Epidermal melanocyte (primary cell): ENCODE measurements around the gene CHIA.

Experiments used
- DNase-seq: peaks from one replicate; pipeline ENCODE4 v3.0.0; 2011; ENCODE audit warnings: low spot score; ENCODE audit not compliant: insufficient read length

CHIA gene

DNA sequence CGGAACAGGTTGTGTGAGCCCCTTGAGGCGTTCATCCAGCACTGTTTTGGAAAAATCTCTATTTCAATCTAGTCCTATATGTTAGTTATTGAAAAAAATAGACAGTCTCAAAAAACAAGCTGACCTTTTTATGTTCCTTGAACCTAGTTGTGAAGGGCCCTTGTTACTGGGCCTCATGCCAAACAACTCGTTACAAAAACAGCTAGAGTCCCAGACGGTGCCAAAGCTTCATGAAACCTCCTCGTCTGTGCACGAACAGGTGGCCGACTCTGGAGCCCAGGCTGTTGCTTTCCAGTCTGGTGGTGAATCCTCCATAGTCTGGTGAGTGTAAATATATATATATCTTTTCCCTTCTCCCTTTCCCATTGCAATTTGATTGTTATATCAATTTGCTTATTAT, at the start of gene CHIA:
TSS of gene CHIA (plus strand) at position 222 of the 400 bp plus-strand sequence. CDS start 19,617 bp downstream, outside the sequence.
- no peak for DNase-seq

DNA sequence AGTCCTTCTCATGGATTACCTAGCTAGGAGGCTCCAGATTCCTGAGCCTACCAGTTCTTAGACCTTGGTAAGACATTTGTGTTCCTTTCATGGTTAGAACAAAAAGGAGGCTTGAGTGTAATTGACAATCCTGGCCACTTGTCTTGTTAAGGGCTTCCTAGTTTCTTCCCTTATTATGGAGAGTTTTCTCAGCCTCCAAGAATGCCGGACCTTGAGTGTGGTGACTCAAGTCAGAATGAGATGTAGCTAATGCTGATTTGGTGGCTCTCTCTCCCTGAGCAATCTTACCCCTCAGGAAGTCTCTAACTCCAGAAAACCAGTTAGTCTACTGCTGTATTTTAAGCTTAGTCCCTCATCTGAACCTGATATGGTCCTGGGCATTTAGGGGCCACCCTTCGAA, 48.9 kb upstream of the CHIA start:
- DNase-seq = no peak

GRCh38 chr1:111242805-111243523, 47.7 kb upstream of the CHIA start:
- no peak for DNase-seq

DNA sequence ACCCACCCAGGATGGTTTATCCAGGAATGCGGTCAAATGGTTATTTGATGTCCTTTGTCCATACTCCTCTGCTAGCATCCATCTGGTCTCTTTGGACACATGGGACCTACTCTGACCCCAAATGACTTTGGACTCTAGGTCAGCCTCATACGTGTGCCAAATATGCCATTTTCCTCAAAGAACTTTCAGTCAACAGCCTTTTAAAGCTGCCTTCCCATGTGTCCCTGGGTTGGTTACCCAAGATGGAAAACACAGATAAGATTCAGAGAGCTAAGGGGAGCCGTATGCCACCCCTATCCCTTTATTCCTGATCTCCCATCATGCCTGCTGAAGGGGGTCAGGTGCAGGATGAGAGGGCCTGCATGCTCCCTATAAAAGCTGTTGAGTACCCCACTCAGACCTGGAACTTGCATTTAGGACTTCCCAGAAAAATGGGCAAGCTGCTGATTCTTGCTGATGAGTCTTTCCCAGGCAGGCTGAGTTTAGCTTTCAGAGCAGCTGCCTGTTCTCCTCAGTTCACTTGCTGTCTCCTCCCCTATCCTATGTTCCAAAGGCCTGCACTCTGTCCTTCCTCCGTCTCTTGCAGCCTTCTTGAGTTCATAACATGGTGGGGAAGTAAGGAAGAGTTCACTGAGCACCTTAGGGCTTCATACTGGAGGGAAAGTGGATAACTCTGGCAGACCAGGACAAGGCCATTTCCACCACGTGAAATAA, 43.4 kb upstream of the CHIA start:
- DNase-seq = no peak

GRCh38 chr1:111249960-111250359, 40.7 kb upstream of the CHIA start:
- peak; percentile 30 for DNase-seq

DNA sequence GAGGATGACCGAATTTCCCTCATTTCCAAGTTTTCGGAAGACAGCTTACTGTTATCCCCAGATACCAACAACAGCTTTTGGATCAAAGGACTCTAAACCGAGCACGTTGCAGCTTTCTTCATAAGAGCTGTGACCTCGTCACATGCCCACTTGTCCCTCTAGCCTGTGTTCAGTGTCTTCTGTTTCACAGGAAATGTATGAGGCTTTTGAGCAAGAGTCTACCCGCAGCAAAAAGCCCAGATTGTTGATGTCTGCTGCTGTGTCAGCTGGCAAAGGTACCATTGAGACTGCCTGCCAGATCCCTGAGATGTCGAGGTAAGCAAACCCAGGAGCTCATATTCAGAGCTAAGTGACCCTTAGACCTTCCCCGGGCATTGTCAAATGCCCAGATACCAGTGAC, 39.1 kb upstream of the CHIA start:
- DNase-seq = no peak

DNA sequence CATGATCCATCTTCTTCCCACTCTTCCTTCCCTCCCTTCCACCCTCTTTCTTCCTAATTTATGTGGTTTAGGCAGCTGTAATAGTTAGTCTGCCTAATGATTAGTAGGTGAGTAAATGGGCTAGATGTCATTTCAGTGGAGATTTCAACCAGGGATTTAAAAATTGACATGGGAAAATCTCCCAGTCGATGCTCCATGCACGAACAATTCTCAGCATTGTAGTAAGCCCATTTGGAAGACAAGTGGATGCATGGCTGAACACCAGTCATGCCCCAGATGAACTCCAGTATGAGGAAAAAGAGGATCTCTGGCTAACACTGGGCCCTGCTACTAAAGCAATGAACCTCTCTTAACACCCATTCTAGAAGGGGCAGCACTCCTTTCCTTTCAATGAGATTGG, 37.9 kb upstream of the CHIA start:
- no peak for DNase-seq

GRCh38 chr1:111253876-111254275, 36.8 kb upstream of the CHIA start:
- DNase-seq = peak; percentile 26

GRCh38 chr1:111256988-111257658, 33.5 kb upstream of the CHIA start:
- no peak for DNase-seq

DNA sequence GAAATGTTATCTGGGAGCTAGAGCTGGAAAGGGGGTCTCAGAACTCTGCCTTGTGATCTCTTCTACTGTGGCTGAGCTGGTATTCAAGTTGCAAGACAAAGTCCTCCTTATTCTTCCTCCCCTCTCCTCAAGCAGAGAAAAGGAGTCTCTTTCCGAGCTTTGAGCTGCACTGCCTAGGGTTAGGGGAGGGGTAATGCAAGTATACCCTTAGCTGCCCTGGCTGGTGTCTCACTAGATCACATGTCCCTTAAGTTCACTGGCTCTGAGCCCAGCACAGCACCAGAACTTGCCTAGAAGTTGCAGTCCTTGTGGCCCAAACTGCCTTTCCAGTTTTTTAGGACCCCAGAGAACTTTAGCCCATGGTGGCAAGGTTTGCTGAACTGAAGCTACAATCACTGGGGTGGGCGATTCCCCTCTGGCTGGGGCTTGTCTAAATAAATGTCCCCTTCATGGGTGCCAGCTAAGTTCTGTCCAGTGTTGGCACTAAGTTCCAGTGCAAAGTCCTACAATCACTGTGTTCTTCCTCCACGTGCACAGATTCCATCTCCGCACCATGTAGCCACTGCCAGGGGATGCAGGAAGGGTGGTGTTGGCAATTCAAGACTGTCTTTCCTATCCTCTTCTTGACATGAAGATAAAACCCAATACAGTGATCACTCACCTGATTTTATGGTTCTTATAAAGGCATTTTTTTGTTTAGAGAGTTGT, 22.7 kb upstream of the CHIA start:
- DNase-seq = no peak

DNA sequence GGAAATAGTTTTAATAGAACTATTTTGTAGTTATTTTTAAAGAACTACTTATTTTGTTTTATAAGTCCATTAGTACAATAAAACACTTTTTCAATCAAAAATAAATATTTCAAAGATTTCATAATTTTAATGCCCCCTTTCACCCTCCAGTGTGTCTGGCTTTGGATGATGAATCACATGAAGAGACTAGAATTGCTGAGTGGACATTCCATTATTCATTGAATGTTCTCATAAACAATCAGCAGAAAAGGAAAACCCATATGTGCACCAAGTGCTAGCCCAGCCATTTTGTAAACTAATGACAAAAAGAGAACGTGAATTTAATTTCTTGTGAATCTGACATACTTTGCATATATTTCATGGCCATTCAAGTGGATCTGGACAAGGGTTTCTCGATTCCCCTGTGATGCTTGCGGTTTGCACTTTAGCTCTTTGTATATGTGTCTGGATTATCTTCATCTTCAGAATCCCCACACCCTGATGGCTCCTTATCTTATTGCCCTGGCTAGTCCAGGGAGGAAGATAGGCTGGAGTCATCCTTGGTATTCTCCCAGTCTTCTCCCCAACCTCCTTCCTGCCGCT, 20.7 kb upstream of the CHIA start:
- DNase-seq = no peak

DNA sequence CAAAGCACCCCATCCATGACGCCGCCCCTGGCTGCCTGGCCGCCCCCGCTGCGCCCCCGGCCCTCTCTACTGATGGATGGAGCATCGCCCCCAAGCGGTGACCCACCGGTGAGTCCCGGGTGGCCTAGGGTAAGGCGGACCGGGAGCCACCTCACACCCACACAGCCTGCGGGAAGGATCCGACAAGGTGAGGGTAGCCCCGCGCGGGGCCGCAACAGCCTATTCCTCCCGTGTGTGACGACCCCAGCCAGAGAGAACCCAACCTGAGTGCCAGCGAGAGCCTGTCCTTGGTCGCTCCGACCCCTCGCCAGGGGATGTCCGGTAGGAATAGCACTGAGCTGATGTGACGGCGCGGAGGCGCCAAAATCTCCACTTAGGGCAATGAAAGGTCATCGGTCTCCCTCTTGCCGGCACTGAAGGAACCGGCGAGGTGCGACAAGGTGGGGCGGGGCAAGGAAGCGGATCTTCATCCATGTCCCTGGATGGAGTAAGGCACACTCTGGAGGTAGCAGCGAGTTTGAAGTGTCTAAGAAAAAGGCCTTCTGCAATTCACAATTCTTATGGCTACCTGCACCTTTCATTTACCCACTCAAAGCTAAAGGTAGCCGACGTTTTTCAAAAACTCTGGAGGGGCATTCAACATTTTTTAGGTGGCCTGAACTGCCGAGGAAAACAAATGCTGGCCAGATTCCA, 19.7 kb upstream of the CHIA start:
- DNase-seq = no peak

GRCh38 chr1:111271464-111271801, 19.2 kb upstream of the CHIA start:
- DNase-seq = no peak

GRCh38 chr1:111272081-111272480, 18.6 kb upstream of the CHIA start:
- DNase-seq = no peak

GRCh38 chr1:111274653-111275052, 16.0 kb upstream of the CHIA start:
- no peak for DNase-seq

DNA sequence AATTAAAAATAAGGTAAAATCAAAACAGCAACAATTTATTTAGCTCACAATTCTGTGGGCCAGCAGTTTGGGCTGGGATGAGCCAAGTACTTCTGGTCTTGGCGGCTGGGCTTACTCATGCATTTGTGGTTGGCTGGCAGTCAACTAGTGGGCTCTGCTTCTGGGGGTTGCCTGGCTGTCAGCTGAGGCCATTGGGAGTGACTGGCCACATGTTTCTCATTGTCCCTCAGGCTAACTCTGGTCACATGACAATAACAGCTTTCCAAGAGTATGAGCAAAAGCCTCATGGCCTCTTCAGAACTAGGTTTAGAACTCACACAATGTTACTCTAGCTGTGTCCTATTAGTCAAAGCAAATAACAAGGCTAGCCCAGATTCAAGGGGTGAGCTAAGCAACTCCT, 15.6 kb upstream of the CHIA start:
- peak; percentile 55 for DNase-seq

- no peak for DNase-seq
Observed at GRCh38 chr1:111275780-111276433, 14.7 kb upstream of the CHIA start.

DNA sequence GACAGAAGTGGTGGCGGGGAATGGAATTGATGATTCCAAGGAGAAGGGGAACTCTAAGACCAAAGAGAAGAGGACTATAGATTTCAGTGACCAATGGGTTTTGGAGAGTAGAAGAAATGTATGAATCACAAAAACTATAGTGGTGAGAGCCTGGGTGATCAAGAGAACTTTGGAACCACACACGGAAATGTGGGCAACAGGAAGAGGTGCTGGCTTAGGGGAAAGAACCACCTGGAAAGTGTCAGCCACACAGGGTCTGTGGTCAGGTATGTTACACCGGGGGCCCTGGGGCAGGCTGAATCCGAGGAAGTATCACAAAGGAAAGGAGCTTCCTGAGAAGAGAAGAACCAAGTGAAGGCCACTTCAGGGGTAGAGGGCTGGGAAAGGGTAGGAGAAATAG, 11.5 kb upstream of the CHIA start:
- DNase-seq = no peak

DNA sequence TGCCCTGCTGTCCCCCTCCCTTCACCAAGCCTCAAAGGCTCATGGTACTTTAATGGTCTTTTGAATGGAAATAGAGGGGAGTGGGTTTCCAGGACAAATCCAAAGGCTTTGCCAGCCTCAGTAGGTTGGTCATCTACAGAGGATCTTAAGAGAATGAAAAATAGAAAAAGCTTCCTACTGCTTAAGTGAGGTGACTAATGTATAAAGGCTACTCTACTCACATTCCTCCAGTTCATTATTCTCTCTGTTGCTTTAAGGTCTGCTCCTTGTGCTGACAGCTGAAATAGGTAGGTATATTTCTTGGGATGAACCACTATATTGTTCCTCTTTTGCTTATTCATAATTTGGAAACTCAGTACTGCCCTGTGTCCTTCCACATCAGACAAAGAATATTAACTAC, 10.4 kb upstream of the CHIA start:
- DNase-seq = no peak

DNA sequence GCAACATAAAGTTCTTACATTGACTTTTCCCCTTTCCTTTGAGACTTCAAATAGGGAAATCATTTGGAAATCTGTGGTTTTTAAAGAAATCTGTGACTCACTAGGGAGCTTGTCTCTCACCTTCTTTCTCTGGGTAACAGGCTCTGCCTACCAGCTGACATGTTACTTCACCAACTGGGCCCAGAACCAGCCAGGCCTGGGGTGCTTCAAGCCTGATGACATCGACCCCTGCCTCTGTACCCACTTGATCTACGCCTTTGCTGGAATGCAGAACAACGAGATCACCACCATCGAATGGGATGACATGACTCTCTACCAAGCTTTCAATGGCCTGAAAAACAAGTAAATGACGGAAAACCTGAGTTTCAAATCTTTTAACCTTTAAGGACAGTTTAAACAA, 9.2 kb upstream of the CHIA start:
- DNase-seq = no peak

DNA sequence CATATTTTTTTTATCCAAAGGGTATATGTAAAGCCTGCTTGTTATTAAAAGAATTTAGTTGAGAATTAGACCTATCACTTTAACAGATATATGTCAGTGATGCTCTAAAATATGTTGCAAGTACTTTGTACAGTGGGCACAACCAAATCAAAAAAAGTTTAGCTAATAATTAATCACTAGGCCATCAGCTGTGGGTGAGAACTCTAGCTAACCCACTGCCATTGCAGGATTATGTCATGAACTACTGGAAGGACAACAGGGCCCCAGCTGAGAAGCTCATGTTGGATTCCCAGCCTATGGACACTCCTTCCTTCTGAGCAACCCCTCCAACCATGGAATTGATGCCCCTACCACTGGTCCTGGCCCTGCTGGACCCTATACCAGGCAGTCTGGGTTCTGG, 6.8 kb upstream of the CHIA start:
- DNase-seq = no peak
